Left ventricle myocardium superior (tissue), 1 donor: ENCODE data around the gene CFAP73. TPM values are rescaled to one million over a fixed set of nuclear protein-coding genes. Genes with fewer than 3 reads are reported as not detected.
"Not testable (repeated sequence)": the region's sequence is repeated elsewhere in the genome, so short reads cannot be mapped to it uniquely, and the experiment has no call there.

Experiments
- ATAC-seq: fragments of 200-7000 bp; cut with Tn5 transposase; one replicate; pipeline ENCODE4 v1.9.1; 2020; ENCODE audit warnings: mild to moderate bottlenecking, moderate library complexity
- DNase-seq: peaks from one replicate; pipeline ENCODE4 v3.0.0-alpha.2; 2020
- intact Hi-C: fragments of 100-400 bp; cut with micrococcal nuclease; formaldehyde crosslinking; loops from one replicate; pipeline ENCODE4 v1.11.0; 2022
- total RNA-seq: library from RNA; stranded (reverse); fragmentation: NEBNext Ultra II Directional; extraction: Animal tissue kit (Norgen Biotek cat#: 25700); gene quantifications from one replicate; pipeline ENCODE4 v1.2.1, GENCODE V29; 2021
- donor health status: DM: no; HTN: yes; CAD: no; lungs with severe emphysema.

CFAP73 gene
- total RNA-seq, 1 donor from 2014 or later = not detected

DNA sequence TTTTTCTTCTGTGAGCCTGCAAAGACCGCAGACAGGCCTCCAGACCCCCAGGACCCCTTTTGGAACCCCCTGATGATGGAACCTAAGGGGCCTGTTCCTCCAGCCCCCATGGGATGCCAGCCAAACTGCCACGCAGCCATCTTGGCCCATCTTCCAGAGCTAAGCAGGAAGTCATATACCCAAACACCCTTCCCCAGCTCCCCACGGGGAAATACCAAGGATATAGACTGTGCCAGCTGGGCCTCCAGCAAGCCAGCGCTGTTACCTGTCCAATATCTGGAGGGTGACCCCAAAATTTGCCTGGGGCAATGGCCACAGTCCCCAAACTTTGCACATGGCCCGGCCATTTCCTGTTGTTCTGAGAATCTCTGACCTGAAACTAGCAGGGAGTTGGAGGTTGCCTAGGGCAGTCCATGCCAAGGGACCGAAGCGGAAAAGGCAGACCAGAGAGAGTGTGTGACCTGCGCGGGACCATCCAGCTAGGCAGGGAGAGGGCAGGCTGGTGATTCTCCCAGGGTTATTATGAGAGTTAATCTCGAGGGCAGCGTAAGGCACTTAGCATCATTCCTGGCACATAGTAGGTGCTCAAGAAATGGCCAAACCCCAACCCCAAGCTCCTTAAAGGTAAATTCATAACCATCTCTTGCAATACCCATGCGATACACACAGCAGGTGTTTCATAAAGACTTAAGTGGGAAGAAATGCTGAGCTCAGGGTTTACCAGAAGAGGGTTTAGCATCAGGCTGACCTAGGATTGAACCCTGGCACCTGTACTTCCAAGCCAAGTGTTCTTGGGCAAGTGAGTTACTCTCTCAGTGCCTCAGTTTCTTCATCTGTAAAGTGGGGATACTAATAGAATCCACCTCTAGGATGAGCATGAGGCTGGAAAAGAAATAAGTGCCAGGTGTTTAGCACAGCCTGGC is 11.4 kb upstream of the CFAP73 start:
- no peak for DNase-seq
- intact Hi-C loops = no loop called here

GRCh38 chr12:113138826-113139225 is 10.7 kb upstream of the CFAP73 start:
- no peak for DNase-seq
- no peak for ATAC-seq
- intact Hi-C loops = no loop called here

More for the DNA sequence above, 11.4 kb upstream of the CFAP73 start:
- ATAC-seq = no peak

DNA sequence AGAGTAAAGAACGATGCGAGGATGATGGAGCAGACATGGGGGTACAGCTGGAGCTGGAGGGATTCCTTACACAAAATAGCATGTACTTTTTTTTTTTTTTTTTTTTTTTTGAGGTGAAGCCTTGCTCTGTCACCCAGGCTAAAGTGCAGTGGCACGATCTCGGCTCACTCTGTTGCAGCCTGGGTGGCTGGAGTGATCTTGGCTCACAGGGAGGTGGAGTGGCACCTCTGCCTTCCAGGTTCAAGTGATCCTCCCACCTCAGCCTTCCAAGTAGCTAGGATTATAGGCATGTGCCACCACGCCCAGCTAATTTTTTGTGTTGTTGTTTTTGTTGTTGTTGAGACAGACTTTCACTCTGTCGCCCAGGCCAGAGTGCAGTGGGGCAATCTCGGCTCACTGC is 8.8 kb upstream of the CFAP73 start:
- intact Hi-C loops = no loop called here
- DNase-seq (no peak), ATAC-seq (no peak)

GRCh38 chr12:113141716-113142115 is 7.8 kb upstream of the CFAP73 start:
- intact Hi-C loops, DNase-seq, ATAC-seq: not testable (repeated sequence)

- DNase-seq (peak; percentile 60), ATAC-seq (peak; percentile 83)
- intact Hi-C loops = no loop called here
These were observed 7.2 kb upstream of the CFAP73 start for GRCh38 chr12:113142173-113142885.

- intact Hi-C loops = no loop called here
- ATAC-seq (peak; percentile 58), DNase-seq (no peak)
These were observed 6.6 kb upstream of the CFAP73 start for GRCh38 chr12:113142886-113143332.

GRCh38 chr12:113143959-113144358 is 5.6 kb upstream of the CFAP73 start:
- ATAC-seq = no peak
- intact Hi-C loops = no loop called here

DNA sequence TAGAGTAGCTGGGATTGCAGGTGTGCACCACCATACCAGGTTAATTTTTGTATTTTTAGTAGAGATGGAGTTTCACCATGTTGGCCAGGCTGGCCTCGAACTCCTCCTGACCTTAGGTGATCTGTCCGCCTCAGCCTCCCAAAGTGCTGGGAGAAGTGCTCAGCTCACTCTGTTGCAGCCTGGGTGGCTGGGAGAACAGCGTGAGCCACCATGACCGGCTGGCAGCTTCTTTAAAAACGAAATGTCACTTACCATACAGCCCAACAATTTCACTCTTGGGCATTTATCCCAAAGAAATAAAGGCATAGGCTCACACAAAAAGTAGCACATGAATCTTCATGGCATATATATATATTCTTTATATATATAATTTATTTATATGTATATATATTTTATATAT is 4.7 kb upstream of the CFAP73 start:
- no peak for ATAC-seq
- no peak for DNase-seq
- intact Hi-C loops = no loop called here

More at GRCh38 chr12:113143959-113144358, 5.6 kb upstream of the CFAP73 start:
- no peak for DNase-seq

GRCh38 chr12:113145720-113146551 is 3.6 kb upstream of the CFAP73 start:
- intact Hi-C loops = no loop called here
- DNase-seq (no peak), ATAC-seq (no peak)

GRCh38 chr12:113146999-113147398 is 2.5 kb upstream of the CFAP73 start:
- DNase-seq = no peak
- no peak for ATAC-seq
- intact Hi-C loops = no loop called here

GRCh38 chr12:113151655-113152054 is 2.1 kb downstream of the CFAP73 start:
- DNase-seq (no peak), ATAC-seq (no peak)
- intact Hi-C loops = loop anchor here (10.0 kb wide), 1 partner anchor 107 kb away; no protein-coding TSS in a partner anchor

GRCh38 chr12:113152196-113152834 is 2.8 kb downstream of the CFAP73 start:
- intact Hi-C loops = loop anchor here (10.0 kb wide), 1 partner anchor 108 kb away; no protein-coding TSS in a partner anchor
- ATAC-seq (no peak), DNase-seq (no peak)

GRCh38 chr12:113152835-113153814 is 3.6 kb downstream of the CFAP73 start:
- DNase-seq (peak; percentile 84), ATAC-seq (peak; percentile 90)
- intact Hi-C loops = loop anchor here (10.0 kb wide), 1 partner anchor 108 kb away; no protein-coding TSS in a partner anchor

- ATAC-seq (peak; percentile 11), DNase-seq (no peak)
- intact Hi-C loops = loop anchor here (10.0 kb wide), 1 partner anchor 110 kb away; no protein-coding TSS in a partner anchor
These were observed 4.9 kb downstream of the CFAP73 start for GRCh38 chr12:113154351-113154973.

- ATAC-seq = no peak
- no peak for DNase-seq
- intact Hi-C loops = loop anchor here (10.0 kb wide), 1 partner anchor 110 kb away; no protein-coding TSS in a partner anchor
These were observed 5.5 kb downstream of the CFAP73 start for GRCh38 chr12:113155060-113155459.

DNA sequence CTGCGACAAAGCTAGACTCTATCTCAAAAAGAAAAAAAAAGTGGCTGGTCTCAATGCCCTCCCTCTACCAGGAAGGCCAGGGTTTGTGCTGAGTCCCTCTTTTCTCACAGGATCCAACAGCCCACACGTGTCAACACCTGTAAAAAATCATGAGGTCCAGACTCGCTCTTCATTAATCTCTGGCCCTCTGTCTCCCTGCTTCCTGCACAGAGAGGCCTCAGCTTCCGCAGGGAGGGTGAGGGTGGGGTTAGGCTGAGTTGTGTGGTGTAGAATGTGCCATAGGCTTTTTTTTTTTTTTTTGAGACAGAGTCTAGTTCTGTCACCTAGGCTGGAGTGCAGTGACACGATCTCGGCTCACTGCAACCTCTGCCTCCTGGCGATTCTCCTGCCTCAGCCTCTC is 6.1 kb downstream of the CFAP73 start:
- intact Hi-C loops = loop anchor here (10.0 kb wide), 1 partner anchor 111 kb away; no protein-coding TSS in a partner anchor

More for the DNA sequence above, 6.1 kb downstream of the CFAP73 start:
- no peak for DNase-seq
- ATAC-seq = no peak
